Hepatocyte (in vitro differentiated cells): ENCODE measurements around the gene EGFL7.

Source experiments
- CTCF ChIP-seq: fragments of 200-600 bp; sonication (generic); IDR thresholded peaks from 2 replicates; pipeline ENCODE4 v1.5.1; 2016; ENCODE audit warnings: antibody characterized with exemption, mild to moderate bottlenecking; ENCODE audit not compliant: poor library complexity
- EZH2phosphoT487 ChIP-seq: fragments of 200-600 bp; sonication (generic); IDR thresholded peaks from one replicate; pipeline ENCODE4 v1.6.1; 2018; ENCODE audit warnings: antibody characterized with exemption, mild to moderate bottlenecking, low read depth, moderate library complexity; ENCODE audit not compliant: unreplicated experiment, severe bottlenecking

GRCh38 chr9:136720251-136720897 lies 57.7 kb downstream of the EGFL7 start:
- TF ChIP-seq CTCF (no peak), EZH2phosphoT487 (no peak)
